ENCODE measurements around the gene SLCO3A1.
"Not testable (repeated sequence)": the region's sequence is repeated elsewhere in the genome, so short reads cannot be mapped to it uniquely, and the experiment has no call there.

SLCO3A1 gene

DNA sequence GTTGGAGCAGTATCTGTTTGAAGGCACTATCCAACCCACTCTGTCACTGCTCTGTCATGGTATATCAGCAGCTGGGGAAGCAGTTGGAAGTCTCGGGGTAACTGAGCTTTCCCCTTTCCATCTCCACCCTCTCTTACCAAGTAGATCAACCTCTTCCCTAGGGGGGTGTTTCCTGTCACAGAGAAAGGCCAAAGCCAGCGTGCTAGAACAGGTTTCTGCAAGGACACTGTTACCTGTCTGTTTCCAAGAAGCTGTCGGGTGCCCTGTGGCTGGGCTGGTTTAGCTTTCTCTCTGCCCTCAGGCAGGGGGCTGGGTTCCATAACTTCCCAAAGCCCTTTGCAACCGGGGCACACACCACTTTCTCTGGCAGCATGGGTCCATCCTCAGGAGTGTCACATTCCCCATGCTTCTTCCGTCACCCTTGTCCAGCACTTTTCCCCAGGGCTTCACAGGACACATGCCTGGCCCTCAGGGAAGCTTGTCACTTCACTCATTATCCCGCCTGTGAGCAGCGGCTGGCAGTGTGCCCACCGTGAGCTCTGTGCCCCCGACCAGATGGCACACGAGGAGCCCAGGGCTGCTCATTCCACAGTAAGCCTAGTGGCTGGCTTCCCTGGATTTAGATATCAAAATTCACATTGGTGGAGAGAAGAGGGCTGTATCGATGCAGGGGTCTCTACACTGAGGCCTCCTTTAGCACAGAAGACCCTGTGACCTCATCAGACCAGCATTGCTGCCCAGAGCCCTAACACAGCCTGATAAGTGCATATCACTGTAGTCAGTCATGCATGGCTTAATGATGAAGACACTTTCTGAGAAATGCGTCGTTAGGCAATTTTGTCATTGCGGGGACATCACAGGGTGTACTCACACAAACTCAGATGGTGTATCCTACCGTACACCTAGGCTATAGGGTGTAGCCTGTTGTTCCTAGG, 205.8 kb downstream of the SLCO3A1 start:
- Histone ChIP-seq H3K36me3 (replicated peaks) (no peaks in the 10 kb centered on the region), H3K27me3 (ENCODE audit: low read depth) (no peaks in the 10 kb centered on the region), H3K9me3 (no peaks in the 10 kb centered on the region), H3K4me3 (no peak overlapping the region), H3K4me1 (no peaks in the 10 kb centered on the region)
- in situ Hi-C loops (cut with MboI; ENCODE audit: low sequenced_read_pairs): no loop called here
- DNase-seq (ENCODE audit: low spot score in 2 of 2): no peak

DNA sequence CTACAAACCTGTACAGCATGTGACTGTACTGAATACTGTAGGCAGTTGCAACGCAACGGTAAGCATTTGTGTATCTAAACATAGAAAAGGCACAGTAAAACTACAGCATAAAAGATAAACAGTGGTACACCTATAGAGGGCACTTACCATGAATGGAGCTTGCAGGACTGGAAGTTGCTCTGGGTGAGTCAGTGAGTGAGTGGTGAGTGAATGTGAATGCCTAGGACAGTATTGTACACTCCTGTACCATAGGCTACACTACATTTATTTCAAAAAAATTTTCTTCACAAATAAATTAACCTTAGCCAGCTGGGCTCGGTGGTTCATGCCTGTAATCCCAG, 206.4 kb downstream of the SLCO3A1 start:
- H3K27me3 ChIP-seq (ENCODE audit: low read depth); H3K36me3 ChIP-seq (replicated peaks); H3K4me3 ChIP-seq; DNase-seq (ENCODE audit: low spot score in 2 of 2); H3K4me1 ChIP-seq; in situ Hi-C loops (cut with MboI; ENCODE audit: low sequenced_read_pairs); H3K9me3 ChIP-seq: not testable (repeated sequence)

GRCh38 chr15:92061511-92062195, 208.1 kb downstream of the SLCO3A1 start:
- Histone ChIP-seq H3K4me1 (no peaks in the 10 kb centered on the region), H3K36me3 (replicated peaks) (no peaks in the 10 kb centered on the region), H3K27me3 (ENCODE audit: low read depth) (no peaks in the 10 kb centered on the region), H3K9me3 (no peaks in the 10 kb centered on the region), H3K4me3 (no peak overlapping the region)
- no peak for DNase-seq (ENCODE audit: low spot score in 2 of 2)
- in situ Hi-C loops (cut with MboI; ENCODE audit: low sequenced_read_pairs): no loop called here

DNA sequence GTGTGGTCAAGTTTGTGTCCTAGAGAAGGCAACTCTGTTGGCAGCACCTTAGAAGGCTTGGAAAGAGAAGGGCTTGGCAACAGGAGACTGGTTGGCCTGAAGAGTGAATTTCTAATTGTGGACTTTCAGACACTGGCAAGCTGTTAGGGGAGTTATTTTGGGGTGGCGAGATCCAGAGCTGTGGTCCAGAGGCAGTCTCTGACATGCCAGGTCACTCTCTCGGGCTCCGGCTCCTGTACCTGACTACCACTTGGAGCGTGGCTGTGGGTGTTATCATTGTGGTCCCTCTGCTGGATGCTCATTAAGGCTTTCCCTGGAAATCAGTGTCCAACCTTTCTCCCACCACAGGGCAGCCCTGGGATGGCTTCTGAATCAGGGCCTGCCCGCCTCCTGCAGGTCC, 209.0 kb downstream of the SLCO3A1 start:
- in situ Hi-C loops (cut with MboI; ENCODE audit: low sequenced_read_pairs): no loop called here
- no peaks in the 10 kb centered on the region for H3K9me3 ChIP-seq
- no peak for DNase-seq (ENCODE audit: low spot score in 2 of 2)
- no peaks in the 10 kb centered on the region for H3K4me1 ChIP-seq
- H3K4me3 ChIP-seq: no peak overlapping the region
- H3K36me3 ChIP-seq (replicated peaks): no peaks in the 10 kb centered on the region
- H3K27me3 ChIP-seq (ENCODE audit: low read depth): no peaks in the 10 kb centered on the region

GRCh38 chr15:92068121-92068520, 214.6 kb downstream of the SLCO3A1 start:
- in situ Hi-C loops (cut with MboI; ENCODE audit: low sequenced_read_pairs): no loop called here
- no peaks in the 10 kb centered on the region for H3K4me1 ChIP-seq

GRCh38 chr15:92069308-92070250, 216.1 kb downstream of the SLCO3A1 start:
- Histone ChIP-seq H3K9me3 (no peaks in the 10 kb centered on the region), H3K36me3 (replicated peaks) (no peaks in the 10 kb centered on the region), H3K4me3 (no peak overlapping the region), H3K4me1 (no peaks in the 10 kb centered on the region), H3K27me3 (ENCODE audit: low read depth) (no peaks in the 10 kb centered on the region)
- in situ Hi-C loops (cut with MboI; ENCODE audit: low sequenced_read_pairs): no loop called here
- DNase-seq (ENCODE audit: low spot score in 2 of 2): no peak

More at GRCh38 chr15:92068121-92068520, 214.6 kb downstream of the SLCO3A1 start:
- no peak overlapping the region for H3K4me3 ChIP-seq
- DNase-seq (ENCODE audit: low spot score in 2 of 2): no peak
- H3K27me3 ChIP-seq (ENCODE audit: low read depth): no peaks in the 10 kb centered on the region
- H3K36me3 ChIP-seq (replicated peaks): no peaks in the 10 kb centered on the region
- H3K9me3 ChIP-seq: no peaks in the 10 kb centered on the region

DNA sequence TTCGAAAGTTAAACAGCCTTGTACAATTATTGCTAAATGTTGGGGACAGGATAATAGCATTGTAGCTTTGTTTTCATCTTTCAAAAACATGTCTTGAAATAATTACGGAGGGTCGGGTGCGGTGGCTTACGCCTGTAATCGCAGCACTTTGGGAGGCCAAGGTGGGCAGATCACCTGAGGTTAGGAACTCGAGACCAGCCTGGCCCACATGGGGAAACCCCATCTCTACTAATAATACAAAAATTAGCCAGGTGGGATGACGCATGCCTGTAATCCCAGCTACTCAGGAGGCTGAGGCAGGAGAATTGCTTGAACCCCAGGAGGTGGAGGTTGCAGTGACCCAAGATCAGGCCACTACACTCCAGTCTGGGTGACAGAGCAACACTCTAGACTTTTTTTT, 216.7 kb downstream of the SLCO3A1 start:
- H3K36me3 ChIP-seq (replicated peaks); DNase-seq (ENCODE audit: low spot score in 2 of 2); H3K4me3 ChIP-seq; H3K9me3 ChIP-seq; in situ Hi-C loops (cut with MboI; ENCODE audit: low sequenced_read_pairs); H3K4me1 ChIP-seq; H3K27me3 ChIP-seq (ENCODE audit: low read depth): not testable (repeated sequence)

DNA sequence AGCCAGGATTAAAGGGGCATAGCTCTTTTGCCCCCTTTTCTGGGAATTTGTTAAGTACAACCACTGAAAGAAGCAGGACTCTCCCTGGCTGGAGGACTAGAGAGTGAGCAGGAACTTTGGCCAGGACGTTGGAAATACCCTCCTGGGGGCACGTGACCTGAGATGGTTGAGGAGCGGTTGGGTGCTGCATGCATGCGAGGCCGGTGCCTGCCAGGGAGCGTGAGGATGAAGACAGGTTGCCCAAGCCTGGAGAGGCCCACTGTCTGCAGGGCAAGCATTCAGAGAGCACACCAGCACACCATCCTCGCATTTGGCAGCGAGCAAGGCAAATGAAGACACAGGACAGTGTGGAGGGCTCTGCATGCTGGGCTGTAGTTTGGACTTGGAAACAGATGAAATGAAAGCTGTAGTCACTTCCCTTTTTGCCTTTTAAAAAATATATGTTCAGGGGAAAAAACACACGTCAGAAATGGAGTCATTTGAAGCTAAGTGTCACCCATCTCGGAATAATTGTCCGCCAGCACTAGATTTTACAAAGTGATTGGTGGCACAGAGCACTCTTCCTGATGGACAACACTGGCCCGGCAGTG, 217.6 kb downstream of the SLCO3A1 start:
- Histone ChIP-seq H3K36me3 (replicated peaks) (no peaks in the 10 kb centered on the region), H3K4me1 (no peaks in the 10 kb centered on the region), H3K27me3 (ENCODE audit: low read depth) (no peaks in the 10 kb centered on the region), H3K9me3 (no peaks in the 10 kb centered on the region), H3K4me3 (no peak overlapping the region)
- in situ Hi-C loops (cut with MboI; ENCODE audit: low sequenced_read_pairs): no loop called here
- DNase-seq (ENCODE audit: low spot score in 2 of 2): no peak

DNA sequence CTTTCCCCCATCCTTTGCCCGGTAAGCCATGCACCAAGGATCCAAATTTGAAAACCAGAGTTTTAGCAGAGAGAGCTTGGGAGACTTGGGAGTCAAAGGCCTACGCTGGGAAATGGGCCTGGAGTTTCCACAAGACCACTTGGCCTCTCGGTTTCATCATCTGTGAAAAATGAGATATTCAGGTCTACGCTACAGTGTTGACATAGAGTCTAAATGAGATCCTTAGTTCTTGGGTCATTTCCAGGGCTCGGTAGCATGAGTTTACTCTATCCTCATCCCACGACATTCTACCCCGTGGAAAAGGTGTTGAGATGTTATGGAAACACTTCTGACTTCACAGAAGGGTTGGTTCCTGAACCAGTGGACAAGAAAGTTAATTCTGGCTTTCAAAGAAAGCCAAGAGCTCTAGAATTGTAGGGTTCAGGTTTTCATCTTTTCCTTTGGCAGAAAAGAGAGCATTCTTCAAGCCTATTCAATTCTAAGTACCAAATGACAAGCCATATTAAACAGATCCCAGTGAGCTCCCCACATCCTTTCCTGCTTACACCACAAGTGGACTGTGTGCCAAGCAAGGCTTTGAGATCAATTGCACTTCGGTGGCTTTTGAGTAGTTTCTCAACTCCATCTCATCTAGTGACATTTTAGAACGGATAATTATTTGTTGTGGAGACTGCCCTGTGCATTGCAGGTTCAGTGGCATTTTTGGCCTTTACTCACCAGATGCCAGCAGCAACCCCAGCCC, 219.7 kb downstream of the SLCO3A1 start:
- DNase-seq (ENCODE audit: low spot score in 2 of 2): no peak
- H3K4me1 ChIP-seq: no peaks in the 10 kb centered on the region
- no peak overlapping the region for H3K4me3 ChIP-seq
- in situ Hi-C loops (cut with MboI; ENCODE audit: low sequenced_read_pairs): no loop called here
- no peaks in the 10 kb centered on the region for H3K27me3 ChIP-seq (ENCODE audit: low read depth)
- H3K36me3 ChIP-seq (replicated peaks): no peaks in the 10 kb centered on the region
- H3K9me3 ChIP-seq: no peaks in the 10 kb centered on the region

GRCh38 chr15:92074101-92074500, 220.6 kb downstream of the SLCO3A1 start:
- H3K36me3 ChIP-seq (replicated peaks): no peaks in the 10 kb centered on the region
- no peaks in the 10 kb centered on the region for H3K9me3 ChIP-seq
- in situ Hi-C loops (cut with MboI; ENCODE audit: low sequenced_read_pairs): no loop called here
- DNase-seq (ENCODE audit: low spot score in 2 of 2): no peak
- no peaks in the 10 kb centered on the region for H3K27me3 ChIP-seq (ENCODE audit: low read depth)
- H3K4me1 ChIP-seq: no peaks in the 10 kb centered on the region
- H3K4me3 ChIP-seq: no peak overlapping the region

- no peak for DNase-seq (ENCODE audit: low spot score in 2 of 2)
- H3K27me3 ChIP-seq (ENCODE audit: low read depth): no peaks in the 10 kb centered on the region
- H3K4me1 ChIP-seq: no peaks in the 10 kb centered on the region
- in situ Hi-C loops (cut with MboI; ENCODE audit: low sequenced_read_pairs): no loop called here
- H3K4me3 ChIP-seq: no peak overlapping the region
- no peaks in the 10 kb centered on the region for H3K9me3 ChIP-seq
- H3K36me3 ChIP-seq (replicated peaks): no peaks in the 10 kb centered on the region
Observed at GRCh38 chr15:92074646-92075045, 221.1 kb downstream of the SLCO3A1 start.

DNA sequence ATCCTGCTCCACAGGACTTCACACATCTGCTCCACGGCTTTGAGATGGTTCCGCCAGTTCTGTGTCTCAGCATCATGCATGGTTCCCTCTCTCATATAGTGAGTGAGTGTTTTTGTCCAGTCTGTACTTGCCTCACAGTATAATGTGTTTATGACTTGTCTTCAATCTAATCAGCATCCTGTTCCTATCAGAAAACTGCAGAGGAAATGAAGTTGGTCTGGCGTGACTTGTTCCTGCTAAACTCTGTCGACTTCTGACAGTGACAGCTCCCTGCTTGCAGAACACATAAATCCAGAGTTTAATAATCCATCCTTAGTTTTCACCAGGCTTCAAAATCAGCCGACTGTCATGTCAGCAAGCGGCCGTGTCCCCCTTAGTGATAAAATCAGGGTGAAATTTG, 222.3 kb downstream of the SLCO3A1 start:
- Histone ChIP-seq H3K36me3 (replicated peaks) (no peaks in the 10 kb centered on the region), H3K27me3 (ENCODE audit: low read depth) (no peaks in the 10 kb centered on the region), H3K4me1 (no peaks in the 10 kb centered on the region), H3K4me3 (no peak overlapping the region), H3K9me3 (no peaks in the 10 kb centered on the region)
- in situ Hi-C loops (cut with MboI; ENCODE audit: low sequenced_read_pairs): no loop called here
- no peak for DNase-seq (ENCODE audit: low spot score in 2 of 2)

GRCh38 chr15:92076541-92076940, 223.0 kb downstream of the SLCO3A1 start:
- DNase-seq (ENCODE audit: low spot score in 2 of 2): no peak
- no peaks in the 10 kb centered on the region for H3K9me3 ChIP-seq
- H3K36me3 ChIP-seq (replicated peaks): no peaks in the 10 kb centered on the region
- in situ Hi-C loops (cut with MboI; ENCODE audit: low sequenced_read_pairs): no loop called here
- H3K4me1 ChIP-seq: no peaks in the 10 kb centered on the region
- no peak overlapping the region for H3K4me3 ChIP-seq
- H3K27me3 ChIP-seq (ENCODE audit: low read depth): no peaks in the 10 kb centered on the region

All from HAP-1 (cell line).